Endothelial cell of umbilical vein (primary cell): ENCODE results near the gene USP40. TPM values are rescaled to one million over a fixed set of nuclear protein-coding genes. Genes with fewer than 3 reads are reported as not detected.

ENCODE experiments used
- BruUV-seq: library from RNA; stranded (reverse); fragments of 400-500 nt; replicated peaks from 2 replicates; lab custom pipeline; 2021; lab: Mats Ljungman, UMichigan
- CTCF ChIA-PET: fragments of 300-600, 350-600 bp; sonication (Branson Sonifier 250); formaldehyde crosslinking; loops from one replicate; lab custom pipeline; 2021; ENCODE audit warnings: antibody characterized with exemption, inconsistent platforms; lab: Charles Lee
- POLR2A ChIA-PET: fragments of 300-600, 350-600 bp; sonication (Branson Sonifier 250); formaldehyde crosslinking; loops from one replicate; lab custom pipeline; 2021; ENCODE audit warnings: antibody characterized with exemption, inconsistent platforms; lab: Charles Lee
- DNase-seq: peaks from one replicate; pipeline ENCODE4 v3.0.0-alpha.2; 2011; ENCODE audit warnings: low read depth, low spot score
- FAIRE-seq: peaks from 2 replicates; lab custom pipeline; 2011; peaks lifted over from hg19 to GRCh38; lab: Jason Lieb, UNC
- H2AFZ ChIP-seq: 2 replicates; pipeline ENCODE4 v1.6.0; 2012; ENCODE audit warnings: low read depth, low read length, control low read depth, inconsistent platforms
- H3K27ac ChIP-seq: 2 replicates; pipeline ENCODE4 v1.5.1; 2011; ENCODE audit warnings: low read depth, mild to moderate bottlenecking, control low read depth, low read length, moderate library complexity; ENCODE audit not compliant: insufficient read depth
- H3K27me3 ChIP-seq, 2 experiments: 2 replicates each; pipeline versions ENCODE4 v1.6.0 to v1.6.1; 2011; ENCODE audit warnings: low read length in 2 of 2, mixed read lengths in 1 of 2; ENCODE audit not compliant: control insufficient read depth in 2 of 2, insufficient read depth in 2 of 2
- H3K36me3 ChIP-seq, 2 experiments: 2 replicates in 1 of 2; 3 replicates in 1 of 2; pipeline ENCODE4 v1.5.1; 2011; ENCODE audit warnings: low read length in 2 of 2, mild to moderate bottlenecking in 1 of 2, moderate library complexity in 1 of 2; ENCODE audit not compliant: control insufficient read depth in 2 of 2, insufficient read depth in 2 of 2; ENCODE audit errors: extremely low read depth in 1 of 2
- H3K4me1 ChIP-seq: 3 replicates; pipeline ENCODE4 v1.5.1; 2011; ENCODE audit warnings: mild to moderate bottlenecking, low read length; ENCODE audit not compliant: control insufficient read depth, insufficient read depth; ENCODE audit errors: extremely low read depth
- H3K4me2 ChIP-seq: 2 replicates; pipeline ENCODE4 v1.6.1; 2011; ENCODE audit warnings: low read length, control low read depth, mixed read lengths; ENCODE audit not compliant: insufficient read depth
- H3K4me3 ChIP-seq, 3 experiments: fragments of 200-600 bp in 1 of 3; sonication (generic), shearing (Covaris generic) in 1 of 3; replicated peaks in 1 of 3; 2 replicates each; pipeline ENCODE4 v1.5.1; 2011 to 2016; ENCODE audit warnings: control low read depth in 3 of 3, low read length in 3 of 3, mild to moderate bottlenecking in 2 of 3, inconsistent platforms in 1 of 3, low read depth in 1 of 3, moderate library complexity in 1 of 3; ENCODE audit not compliant: insufficient read depth in 1 of 3
- H3K79me2 ChIP-seq: 2 replicates; pipeline ENCODE4 v1.6.0; 2012; ENCODE audit warnings: low read length, inconsistent platforms; ENCODE audit not compliant: control insufficient read depth, insufficient read depth
- H3K9ac ChIP-seq: replicated peaks from 2 replicates; pipeline ENCODE3; 2011; ENCODE audit warnings: low read length, control low read depth; ENCODE audit not compliant: insufficient read depth; ENCODE audit errors: extremely low read depth
- H3K9me1 ChIP-seq: replicated peaks from 3 replicates; pipeline ENCODE4 v1.6.0; 2011; ENCODE audit warnings: mild to moderate bottlenecking, low read length; ENCODE audit not compliant: control insufficient read depth, insufficient read depth; ENCODE audit errors: extremely low read depth
- H3K9me3 ChIP-seq: replicated peaks from 2 replicates; pipeline ENCODE4 v1.5.1; 2012; ENCODE audit warnings: low read length, inconsistent platforms; ENCODE audit not compliant: control insufficient read depth, insufficient read depth
- H4K20me1 ChIP-seq: replicated peaks from 2 replicates; pipeline ENCODE3; 2011; ENCODE audit warnings: mild to moderate bottlenecking, low read length; ENCODE audit not compliant: control insufficient read depth, insufficient read depth; ENCODE audit errors: extremely low read depth
- CTCF ChIP-seq, 2 donors: IDR thresholded peaks; 1 replicate in 1 of 2; 2 replicates in 1 of 2; pipeline ENCODE4 v1.5.1; 2011; ENCODE audit warnings: low read length in 2 of 2, mild to moderate bottlenecking in 2 of 2, moderate library complexity in 2 of 2, control low read depth in 1 of 2, inconsistent platforms in 1 of 2, low read depth in 1 of 2; ENCODE audit not compliant: insufficient read depth in 1 of 2; ENCODE audit errors: extremely low read depth in 1 of 2
- EZH2 ChIP-seq: IDR thresholded peaks from 2 replicates; pipeline ENCODE4 v1.6.1; 2012; ENCODE audit warnings: borderline replicate concordance, low read depth, mild to moderate bottlenecking, moderate library complexity, low read length, inconsistent platforms; ENCODE audit not compliant: severe bottlenecking
- FOS ChIP-seq: IDR thresholded peaks from 2 replicates; pipeline ENCODE4 v1.6.1; 2011; ENCODE audit warnings: mild to moderate bottlenecking, low read length, moderate library complexity, borderline replicate concordance; ENCODE audit not compliant: insufficient read depth
- GATA2 ChIP-seq: IDR thresholded peaks from 2 replicates; pipeline ENCODE4 v1.7.0; 2011; ENCODE audit warnings: low read depth, mild to moderate bottlenecking, moderate library complexity, mixed read lengths, low read length; ENCODE audit not compliant: insufficient read length, insufficient read depth
- JUN ChIP-seq: IDR thresholded peaks from 2 replicates; pipeline ENCODE4 v1.6.1; 2011; ENCODE audit warnings: borderline replicate concordance, low read depth; ENCODE audit not compliant: insufficient read length, insufficient read depth
- MAX ChIP-seq: IDR thresholded peaks from 2 replicates; pipeline ENCODE4 v1.6.1; 2011; ENCODE audit not compliant: insufficient read depth, insufficient read length
- MYC ChIP-seq: IDR thresholded peaks from one replicate; pipeline ENCODE4 v1.6.1; 2011; ENCODE audit warnings: mild to moderate bottlenecking, low read depth, low read length
- POLR2A ChIP-seq: IDR thresholded peaks from 2 replicates; pipeline ENCODE4 v1.6.1; 2012; ENCODE audit warnings: low read depth, mild to moderate bottlenecking, control low read depth, low read length
- POLR2AphosphoS5 ChIP-seq: IDR thresholded peaks from 2 replicates; pipeline ENCODE4 v1.6.1; 2012; ENCODE audit warnings: low read depth, mild to moderate bottlenecking, control low read depth, low read length, moderate library complexity; ENCODE audit not compliant: insufficient read depth
- dilution Hi-C: fragments of 300-500 bp; cut with MboI; formaldehyde crosslinking; loops from one replicate; pipeline ENCODE4 v1.15.0; 2019; ENCODE audit warnings: low sequenced_read_pairs; ENCODE audit not compliant: extremely low pct_ligation_motif_present
- intact Hi-C: fragments of 100-400 bp; cut with micrococcal nuclease; formaldehyde crosslinking; loops from one replicate; pipeline ENCODE4 v1.10.0; 2022
- polyA plus RNA-seq, 4 experiments: library from polyadenylated mRNA; depleted of rRNA in 3 of 4; stranded (reverse) in 3 of 4; unstranded in 1 of 4; fragments of >200 nt; gene quantifications; 2 replicates each; pipeline versions ENCODE4 v1.2.1 to v1.2.3, GENCODE V29; 2011 to 2012; ENCODE audit warnings: missing spikeins in 1 of 4
- total RNA-seq: library from RNA; stranded (reverse); gene quantifications from 2 replicates; pipeline ENCODE4 v1.2.3, GENCODE V29; 2021

USP40 gene
- total and polyA plus RNA-seq, 2 donors (not counting 3 experiments of a cell fraction or from before 2014, with no cell fraction given): 32.2 to 32.5 TPM

- no peak overlapping the region for H3K4me3 ChIP-seq
- no peak overlapping the region for H3K4me2 ChIP-seq
- ChIA-PET POLR2A (no interaction called here), CTCF (interaction anchor here (1.0 to 1.4 kb wide), 3 partner anchors 32 to 230 kb away, joined by 3 to 8 read pairs (median 4); no protein-coding TSS in a partner anchor)
- FAIRE-seq: no peak
- TF ChIP-seq POLR2AphosphoS5 (no peak), MAX (no peak), CTCF (IDR thresholded peaks at IDR 0.05; ENCODE audit: extremely low read depth in 1 of 2, insufficient read depth in 1 of 2, low read depth in 1 of 2, low read length in 2 of 2) (no peak), GATA2 (no peak), FOS (no peak), EZH2 (no peak), POLR2A (no peak), JUN (no peak), MYC (no peak)
- no peaks in the 10 kb centered on the region for H3K79me2 ChIP-seq
- no TSS peak for BruUV-seq
- dilution Hi-C loops: no loop called here
- H3K9me3 ChIP-seq: no peaks in the 10 kb centered on the region
- peaks cover 0 to 4% of the 10 kb centered on the region in 2 experiments for H3K36me3 ChIP-seq
- no peaks in the 10 kb centered on the region for H3K9me1 ChIP-seq
- H3K4me1 ChIP-seq: peaks cover 9% of the 10 kb centered on the region
- H3K9ac ChIP-seq: no peak overlapping the region
- DNase-seq: no peak
- no peaks in the 10 kb centered on the region for H3K27me3 ChIP-seq
- no peaks in the 10 kb centered on the region for H4K20me1 ChIP-seq
- intact Hi-C loops: no loop called here
- H3K27ac ChIP-seq: no peak overlapping the region
- H2AFZ ChIP-seq: no peak overlapping the region
Measured at GRCh38 chr2:233481368-233482142, 85.0 kb downstream of the USP40 start.
